Stimulated activated CD4-positive, alpha-beta T cell treated with anti-CD3 and anti-CD28 coated beads, Interleukin-1b, Interleukin-23, amount 100 ng/mL, for 24 hours (primary cell): ENCODE data around the gene ACR.

Experiments used
- DNase-seq, 4 experiments: peaks; one replicate each; pipeline ENCODE4 v3.0.0-alpha.2; 2020; ENCODE audit warnings: low read depth in 4 of 4, low spot score in 1 of 4

The ACR gene

DNA sequence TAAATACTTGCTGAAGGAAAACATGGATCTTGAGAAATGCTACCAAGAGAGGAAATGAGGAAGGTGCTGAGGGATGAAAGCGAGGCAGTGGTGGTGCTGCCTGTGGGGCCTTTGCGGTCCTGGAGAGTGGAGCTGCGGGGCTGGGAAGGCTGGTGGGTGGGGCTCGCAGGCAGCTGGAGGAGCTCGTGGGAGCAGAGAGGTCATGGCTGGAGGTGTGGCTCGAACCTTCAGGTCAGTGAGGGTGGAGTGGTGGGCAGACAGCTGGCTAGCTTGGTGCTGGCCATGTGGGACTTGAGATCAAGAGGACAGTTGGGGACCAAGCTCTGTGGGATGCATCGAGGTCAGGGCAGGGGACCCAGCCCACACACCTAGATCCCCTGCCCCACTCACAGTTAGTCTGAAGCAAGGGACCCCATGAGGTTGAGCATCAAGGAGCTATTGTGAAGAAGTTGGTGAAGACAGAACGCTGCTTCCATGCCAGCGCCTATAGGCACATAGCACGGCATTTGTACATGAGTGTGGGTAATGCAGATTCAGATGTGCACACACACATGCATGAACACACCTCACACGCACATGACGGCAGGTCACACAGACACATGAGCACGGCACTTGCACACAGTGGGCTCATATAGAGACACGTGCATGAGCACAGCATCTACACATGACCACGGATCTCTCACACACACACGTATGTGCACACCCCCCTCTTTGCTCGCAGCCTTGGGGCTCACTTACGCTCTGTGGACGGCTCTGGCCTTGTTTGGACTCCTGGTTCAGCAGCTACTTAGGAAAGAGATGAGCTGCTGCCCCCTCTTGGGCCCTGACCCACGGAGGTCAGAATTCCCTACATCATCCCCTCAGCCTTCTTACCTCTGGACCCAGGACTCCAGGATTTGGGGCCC, 34.9 kb upstream of the ACR start:
- DNase-seq: no peak

DNA sequence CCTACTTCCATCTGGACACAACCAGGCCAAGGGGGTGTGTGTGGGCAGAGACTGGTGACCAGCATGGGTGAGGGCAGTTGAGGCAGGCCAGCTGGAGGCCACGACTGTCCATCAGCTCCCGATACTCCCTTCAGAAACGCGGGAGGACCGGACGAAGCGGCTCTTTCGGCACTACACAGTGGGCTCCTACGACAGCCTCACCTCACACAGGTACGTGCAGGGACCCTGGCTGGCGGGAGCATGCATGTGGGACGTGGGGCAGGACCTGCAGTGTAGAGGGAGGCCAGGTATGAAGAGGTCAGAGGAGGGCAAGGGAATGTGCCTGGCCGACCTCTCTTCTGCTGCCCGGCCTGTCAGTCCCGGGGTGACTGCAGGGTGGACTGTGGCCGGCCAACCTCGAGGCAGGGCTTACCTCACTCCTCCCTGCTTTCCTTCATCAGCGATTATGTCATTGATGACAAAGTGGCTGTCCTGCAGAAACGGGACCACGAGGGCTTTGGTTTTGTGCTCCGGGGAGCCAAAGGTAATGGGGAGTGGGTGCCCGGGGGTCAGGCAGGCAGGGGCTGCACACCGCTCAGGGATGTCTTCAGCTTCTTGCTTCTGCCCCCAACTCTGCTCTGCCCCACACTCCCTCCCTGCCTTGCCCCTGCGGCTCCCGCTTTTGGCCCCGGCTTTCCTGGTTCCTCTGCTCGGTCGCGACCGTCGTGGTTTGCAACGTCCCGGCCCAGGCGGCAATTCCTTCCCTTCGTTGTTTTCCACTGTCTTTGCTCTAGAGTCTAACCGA, 34.1 kb upstream of the ACR start:
- no peak for DNase-seq

DNA sequence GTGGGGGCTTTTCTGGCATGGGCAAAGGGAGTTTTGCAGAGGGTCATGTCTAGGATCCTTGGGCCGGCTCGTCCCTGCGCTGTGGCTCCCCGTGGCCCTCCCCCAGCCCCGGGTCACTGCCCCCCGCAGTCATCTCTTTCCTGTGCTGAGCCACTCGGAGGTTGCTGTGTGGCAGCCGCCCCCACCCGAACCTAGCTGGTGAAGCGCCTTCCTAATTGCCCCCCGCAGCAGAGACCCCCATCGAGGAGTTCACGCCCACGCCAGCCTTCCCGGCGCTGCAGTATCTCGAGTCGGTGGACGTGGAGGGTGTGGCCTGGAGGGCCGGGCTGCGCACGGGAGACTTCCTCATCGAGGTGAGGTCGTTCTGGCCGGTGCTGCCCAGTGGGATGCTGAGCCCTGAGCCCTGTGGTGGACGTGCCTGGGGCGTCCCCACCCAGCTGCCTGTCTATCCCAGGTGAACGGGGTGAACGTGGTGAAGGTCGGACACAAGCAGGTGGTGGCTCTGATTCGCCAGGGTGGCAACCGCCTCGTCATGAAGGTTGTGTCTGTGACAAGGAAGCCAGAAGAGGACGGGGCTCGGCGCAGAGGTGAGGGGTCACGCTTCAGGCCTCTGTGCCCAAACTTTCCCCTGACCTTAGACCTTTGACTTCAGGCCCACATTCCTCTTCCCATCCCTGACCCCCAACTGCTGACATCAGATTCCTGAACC, 33.3 kb upstream of the ACR start:
- no peak for DNase-seq

DNA sequence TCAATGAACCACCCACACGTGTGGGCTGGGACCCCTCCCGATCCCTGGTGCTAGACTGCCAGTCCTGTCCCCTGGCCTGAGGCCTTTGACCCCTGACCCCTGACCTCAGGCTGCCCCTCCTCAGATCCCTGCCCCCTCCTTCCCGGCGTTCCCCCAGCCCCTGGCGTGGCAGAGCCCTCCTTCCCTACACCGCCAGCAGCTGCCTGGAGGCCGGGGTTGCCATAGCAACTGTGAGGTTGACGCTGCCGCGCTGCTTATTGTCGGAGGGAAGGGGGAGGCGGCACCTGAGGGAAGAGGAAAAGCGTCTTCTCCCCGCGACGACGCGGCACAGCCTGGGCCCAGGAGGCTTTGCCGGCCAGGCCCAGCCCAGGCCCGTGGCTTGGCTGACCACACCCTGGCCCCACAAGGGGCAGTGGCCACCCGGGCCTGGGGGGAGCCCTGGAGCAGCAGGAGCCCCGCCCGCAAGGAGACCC, 32.7 kb upstream of the ACR start:
- no peak for DNase-seq

DNA sequence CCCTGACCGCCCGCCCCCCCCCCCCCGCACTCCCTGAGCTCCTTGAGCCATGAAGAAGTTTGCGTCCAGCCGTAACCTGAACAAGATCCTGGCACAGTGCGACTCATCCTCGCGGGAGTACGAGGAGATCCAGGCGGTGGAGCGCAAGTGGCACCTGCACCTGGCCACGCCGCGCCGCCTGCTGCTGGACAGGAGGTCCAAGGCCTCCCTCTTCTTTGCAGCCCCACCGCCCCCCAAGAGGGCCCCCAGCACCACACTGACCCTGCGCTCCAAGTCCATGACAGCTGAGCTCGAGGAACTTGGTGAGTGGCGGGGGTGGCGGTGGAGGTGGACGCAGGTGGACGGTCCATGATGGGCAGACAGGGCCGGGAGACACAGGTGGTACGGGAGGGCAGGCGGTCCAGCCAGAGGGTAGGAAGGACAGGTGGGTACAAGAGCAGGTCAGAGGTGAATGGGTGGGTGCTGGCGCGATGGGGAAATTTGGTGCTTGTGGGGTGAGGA, 32.1 kb upstream of the ACR start:
- DNase-seq: no peak

DNA sequence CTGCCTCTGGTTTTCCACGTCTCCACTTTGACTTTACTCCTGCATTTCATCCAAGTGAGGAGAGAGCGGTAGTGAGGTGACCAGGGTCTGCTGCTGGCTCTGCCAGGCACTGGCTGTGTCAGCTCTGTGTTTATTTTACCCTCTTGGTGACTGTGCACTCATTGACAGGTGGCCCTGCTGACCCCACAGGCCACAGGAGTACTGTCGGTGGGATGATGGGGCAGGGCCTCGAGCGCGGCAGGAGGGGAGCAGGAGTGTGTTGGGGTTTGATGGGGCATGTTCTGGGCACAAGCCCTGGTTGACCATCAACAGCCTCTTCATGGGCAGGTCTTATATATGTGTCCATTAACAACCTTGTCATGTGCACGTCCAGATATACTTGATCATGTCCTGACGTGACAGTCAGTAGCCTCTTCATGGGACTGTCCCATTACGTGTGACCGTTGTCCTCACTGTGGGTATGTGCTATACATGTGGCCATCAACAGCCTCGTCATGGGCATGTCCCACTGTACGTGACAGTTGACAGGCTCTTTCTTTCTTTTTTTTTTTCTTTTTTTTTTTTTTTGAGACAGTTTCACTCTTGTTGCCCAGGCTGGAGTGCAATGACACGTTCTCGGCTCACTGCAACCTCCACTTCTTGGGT, 31.4 kb upstream of the ACR start:
- no peak for DNase-seq

DNA sequence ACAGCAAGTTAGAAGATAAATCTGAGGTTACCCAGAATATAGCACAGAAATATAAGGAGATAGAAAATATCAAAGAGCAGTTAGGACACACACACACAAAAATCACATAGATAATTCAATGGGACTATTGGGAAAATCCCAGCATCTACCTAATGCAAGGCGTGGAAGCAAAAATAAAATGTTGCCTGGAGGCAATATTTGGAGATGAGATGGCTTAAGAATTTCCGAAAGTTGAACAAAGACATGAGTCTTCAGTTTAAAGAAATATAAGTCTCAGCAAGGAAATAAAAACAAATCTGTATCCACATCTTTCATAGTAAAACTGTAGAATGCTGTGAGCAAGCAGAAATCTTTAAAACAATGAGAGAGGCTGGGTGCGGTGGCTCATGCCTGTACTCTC, 29.5 kb upstream of the ACR start:
- DNase-seq: no peak

DNA sequence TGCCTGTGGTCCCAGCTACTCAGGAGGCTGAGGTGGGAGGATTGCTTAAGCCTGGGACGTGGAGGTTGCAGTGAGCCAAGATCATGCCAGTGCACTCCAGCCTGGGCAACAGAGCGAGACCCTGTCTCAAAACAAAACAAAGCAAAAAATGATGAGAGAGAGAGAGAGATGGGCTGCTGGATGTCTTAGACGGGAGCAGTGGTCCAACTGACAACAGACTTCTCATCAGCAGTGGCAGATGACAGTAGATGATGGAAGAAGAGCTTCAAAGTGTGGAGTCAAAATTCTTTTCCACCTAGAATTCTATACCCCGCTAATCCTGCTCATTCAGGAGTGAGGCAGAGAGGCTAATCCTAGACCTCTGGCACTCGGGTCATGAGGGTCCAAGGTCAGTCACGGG, 29.0 kb upstream of the ACR start:
- no peak for DNase-seq

DNA sequence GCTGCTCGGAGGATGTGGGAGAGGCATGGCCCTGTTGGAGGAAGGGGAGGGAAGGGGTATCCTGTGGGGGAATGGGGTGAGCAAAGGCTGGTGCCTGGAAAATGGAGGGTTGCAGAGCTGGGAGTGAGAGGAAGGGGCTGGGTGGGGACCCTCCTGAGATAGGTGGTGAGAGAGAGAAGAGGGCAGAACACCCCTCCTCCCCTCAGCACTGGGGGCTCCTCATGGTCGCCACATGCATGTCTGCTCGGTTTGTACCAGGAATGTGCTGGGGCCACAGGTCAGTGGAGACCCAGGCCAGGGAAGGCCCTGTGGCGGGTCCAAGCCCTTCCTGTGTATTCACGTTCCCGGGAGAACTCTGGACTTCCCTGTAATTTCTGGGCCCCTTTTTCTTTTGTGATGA, 27.8 kb upstream of the ACR start:
- DNase-seq: no peak

DNA sequence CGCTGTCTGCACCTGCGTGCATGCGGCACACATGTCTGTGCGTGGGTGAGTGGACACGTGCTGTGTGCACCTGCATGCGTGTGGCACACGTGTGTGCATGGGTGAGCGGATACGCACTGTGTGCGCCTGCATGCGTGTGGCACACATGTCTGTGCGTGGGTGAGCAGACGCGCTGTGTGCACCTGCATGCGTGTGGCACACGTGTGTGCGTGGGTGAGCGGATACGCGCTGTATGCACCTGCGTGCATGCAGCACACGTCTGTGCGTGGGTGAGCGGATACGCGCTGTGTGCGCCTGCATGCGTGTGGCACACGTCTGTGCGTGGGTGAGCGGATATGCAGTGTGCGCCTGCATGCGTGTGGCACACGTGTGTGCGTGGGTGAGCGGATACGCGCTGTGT, 27.1 kb upstream of the ACR start:
- DNase-seq: no peak

DNA sequence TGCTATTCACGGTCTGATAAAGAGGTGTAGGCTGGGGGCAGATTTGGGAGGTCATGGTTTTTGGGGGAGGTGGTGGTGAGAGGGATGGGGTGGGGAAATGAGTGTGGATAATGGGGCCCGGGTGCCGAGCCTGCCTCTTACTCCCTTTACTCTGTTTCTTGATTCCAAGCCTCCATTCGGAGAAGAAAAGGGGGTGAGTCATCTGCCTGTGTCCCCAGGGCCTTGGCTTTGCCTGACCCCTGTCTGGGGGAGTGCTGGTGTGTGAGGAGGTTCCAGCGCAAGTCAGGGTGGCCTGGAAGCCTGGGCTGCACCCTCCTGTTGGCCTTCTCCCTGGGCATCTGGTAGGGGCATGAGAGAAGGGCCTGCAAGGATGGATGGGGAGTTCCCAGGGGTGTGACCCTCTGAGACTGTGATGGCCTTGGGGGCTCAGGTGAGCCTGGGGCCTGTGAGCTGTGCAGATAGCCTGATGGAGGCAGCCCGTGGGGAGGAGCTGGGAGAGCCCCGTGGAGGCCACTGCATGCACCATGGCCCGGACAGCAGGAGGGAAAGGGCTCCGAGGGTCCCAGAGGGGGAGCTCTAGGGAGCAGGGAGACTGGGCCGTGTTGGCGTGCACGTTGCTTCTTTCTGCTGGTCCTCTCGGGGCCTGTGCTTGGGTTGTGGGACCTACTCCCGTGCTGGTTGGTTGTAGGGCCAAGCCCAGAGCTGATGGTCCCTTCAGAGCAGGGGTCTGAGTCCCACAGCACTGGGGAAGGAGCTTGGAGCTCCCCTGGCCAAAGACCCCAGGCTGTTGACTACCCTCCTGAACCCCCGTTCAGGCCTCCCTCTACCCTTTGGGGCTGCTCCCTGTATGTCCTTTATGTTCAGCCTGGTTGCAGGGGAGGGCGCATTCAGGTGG, 26.3 kb upstream of the ACR start:
- no peak for DNase-seq

DNA sequence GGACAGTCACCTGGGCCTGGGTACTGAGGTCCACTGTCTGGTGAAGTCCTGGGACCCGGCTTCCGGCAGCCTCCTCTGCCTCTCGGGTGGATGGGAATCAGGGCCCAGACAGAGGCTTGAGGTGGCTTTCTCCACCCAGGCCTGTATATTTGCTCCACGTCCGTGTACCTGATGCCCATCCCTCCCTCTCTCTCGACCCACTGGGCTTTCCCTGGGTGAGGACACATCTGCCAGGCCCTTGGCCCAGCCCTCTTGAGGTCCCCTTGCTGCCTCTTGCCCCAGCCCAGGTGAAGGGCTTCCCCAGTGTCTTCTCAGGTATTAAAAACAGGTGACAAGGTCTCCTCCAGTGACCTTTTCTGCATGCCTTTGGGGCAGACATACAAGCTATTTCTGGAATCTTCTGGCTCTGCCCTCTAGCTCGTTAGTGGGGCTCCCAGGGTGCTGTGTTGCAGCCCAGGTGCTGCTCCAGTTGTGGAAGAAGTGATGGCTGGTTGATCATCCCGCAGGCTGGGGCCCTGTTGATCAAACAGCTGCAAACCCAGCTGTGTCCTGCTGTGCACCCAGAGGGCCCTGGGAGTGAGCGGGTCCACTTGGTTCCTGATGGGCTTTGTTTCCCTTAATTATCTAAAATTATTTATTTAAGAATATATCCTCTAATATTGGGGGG, 25.5 kb upstream of the ACR start:
- DNase-seq: no peak

DNA sequence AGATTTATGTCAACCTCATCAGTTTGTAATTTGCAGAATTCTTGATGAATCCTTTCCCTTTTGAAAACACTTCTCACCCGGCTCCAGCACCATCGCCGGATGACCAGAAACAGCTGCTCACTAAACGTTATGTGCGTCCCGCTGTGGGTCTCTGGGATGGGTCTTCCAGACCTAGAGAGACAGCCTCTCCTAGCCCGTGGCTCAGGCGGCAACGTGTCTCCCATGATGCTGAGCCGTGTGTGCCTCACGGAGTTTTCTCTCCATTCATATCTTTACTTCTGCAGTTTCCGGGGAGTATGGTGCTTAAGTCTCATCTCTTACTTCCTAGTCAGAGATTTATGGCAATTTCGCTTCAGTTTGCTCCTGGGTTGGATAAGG, 25.0 kb upstream of the ACR start:
- no peak for DNase-seq

DNA sequence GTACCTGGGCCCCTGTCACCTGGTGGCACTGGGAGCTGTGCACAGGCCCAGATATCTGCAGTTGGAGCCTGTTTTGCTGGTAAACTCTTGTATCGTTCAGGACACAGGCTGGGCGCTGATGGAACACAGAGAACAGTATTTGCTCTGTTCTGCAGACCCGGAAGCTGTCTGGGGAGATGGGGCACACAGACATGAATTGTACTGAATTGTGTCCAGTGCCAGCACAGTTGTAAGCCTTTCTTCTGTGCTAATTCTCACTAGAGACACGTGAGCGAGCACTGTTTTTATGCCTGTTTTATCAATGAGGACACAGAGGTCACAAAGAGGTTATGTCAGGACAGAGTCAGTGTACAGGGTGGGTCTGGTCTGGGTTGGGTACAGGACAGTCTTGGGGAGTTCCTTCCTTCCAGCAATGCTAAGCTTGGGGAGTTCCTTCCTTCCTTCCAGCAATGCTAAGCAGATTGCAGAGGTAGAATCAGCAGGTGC, 24.4 kb upstream of the ACR start:
- no peak for DNase-seq

DNA sequence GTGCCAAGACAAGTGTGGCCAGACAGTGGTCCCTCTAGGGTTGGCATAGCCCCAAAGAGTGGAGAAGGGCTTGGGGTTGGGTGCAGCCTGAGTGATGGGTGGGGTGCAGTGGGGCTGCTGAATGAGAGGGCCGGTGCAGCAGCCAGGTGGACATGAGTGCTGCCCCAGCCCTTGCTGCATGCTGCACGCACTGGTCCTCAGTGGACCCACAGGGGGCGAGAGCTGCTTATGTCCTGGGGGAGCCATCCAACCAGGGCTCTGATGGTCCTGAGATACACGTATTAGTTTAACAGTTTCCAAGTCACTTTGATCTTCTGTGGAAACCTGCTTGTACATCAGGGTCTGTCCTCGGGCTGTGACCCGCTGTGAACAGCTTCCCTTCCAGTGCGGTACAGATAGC, 23.9 kb upstream of the ACR start:
- DNase-seq: no peak

DNA sequence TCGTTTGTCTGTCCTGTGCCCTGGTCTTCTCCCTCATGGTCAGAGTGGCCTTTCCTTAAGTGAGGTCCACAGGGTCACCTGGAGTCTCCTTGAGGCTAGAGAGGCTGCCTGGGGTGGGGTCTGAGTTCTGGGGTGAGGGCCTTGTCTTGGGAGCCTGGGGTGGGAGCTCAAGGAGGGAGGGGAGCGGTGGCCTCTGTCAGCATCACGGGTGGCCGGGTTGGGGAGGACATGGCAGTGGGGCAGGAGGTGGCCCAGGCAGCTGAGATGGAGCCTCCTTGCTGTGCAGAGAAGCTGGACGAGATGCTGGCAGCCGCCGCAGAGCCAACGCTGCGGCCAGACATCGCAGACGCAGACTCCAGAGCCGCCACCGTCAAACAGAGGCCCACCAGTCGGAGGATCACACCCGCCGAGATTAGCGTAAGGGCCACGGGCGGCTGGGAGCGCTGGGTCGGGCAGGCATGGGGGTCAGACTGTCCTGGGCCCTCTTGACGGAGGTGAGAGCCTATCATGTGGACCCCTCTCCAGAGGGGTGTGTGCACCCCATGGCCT, 23.3 kb upstream of the ACR start:
- no peak for DNase-seq

DNA sequence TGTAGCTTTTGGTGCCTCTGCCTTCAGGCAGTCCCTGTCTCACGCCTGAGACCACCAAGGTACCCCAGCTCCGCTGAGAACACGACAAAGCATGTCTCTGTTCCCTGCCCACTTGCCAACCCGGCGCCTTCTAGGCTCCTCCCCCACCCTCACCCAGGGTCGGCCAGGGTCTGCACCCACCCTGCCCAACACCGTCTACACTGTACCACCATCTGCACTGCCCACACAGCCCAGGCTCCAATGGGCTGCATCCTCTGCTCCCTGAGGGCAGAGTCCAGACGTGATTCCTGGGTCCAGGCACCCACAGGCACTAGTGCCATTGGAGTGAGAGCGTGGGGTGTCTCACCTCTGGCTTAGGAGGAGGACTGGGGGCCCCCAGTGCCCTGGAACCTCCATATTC, 22.8 kb upstream of the ACR start:
- no peak for DNase-seq

DNA sequence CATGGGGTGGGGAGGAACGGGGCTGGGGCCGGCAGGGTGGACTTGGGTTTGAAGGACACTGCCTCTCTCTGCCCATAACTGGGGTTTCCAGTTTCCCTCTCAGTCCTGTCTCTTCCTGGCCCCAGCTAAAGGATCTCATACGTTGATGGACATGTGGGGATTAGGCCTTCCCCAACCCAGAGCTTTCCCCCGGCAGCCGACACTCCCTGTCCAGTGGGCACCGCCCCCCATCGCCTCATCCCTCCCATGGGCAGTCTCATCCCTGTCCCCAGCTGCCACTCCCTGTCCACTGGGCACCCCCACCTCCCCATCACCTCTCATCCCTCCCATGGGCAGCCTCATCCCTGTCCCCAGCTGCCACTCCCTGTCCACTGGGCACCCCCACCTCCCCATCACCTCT, 22.2 kb upstream of the ACR start:
- no peak for DNase-seq
